HepG2 (cell line): ENCODE results near the gene NUDT8. TPM values are rescaled to one million over a fixed set of nuclear protein-coding genes. Genes with fewer than 3 reads are reported as not detected.

Source experiments
- ATAC-seq: fragments of 200-7000 bp; cut with Tn5 transposase; 3 replicates; pipeline ENCODE4 v1.9.1; 2020; ENCODE audit warnings: mild to moderate bottlenecking, moderate library complexity
- BruUV-seq: library from RNA; stranded (reverse); fragments of 400-500 nt; replicated peaks from 2 replicates; lab custom pipeline; 2021; lab: Mats Ljungman, UMichigan
- CTCF ChIA-PET: fragments of 300-600 bp; formaldehyde crosslinking; extraction: SDS; loops from one replicate; lab custom pipeline; 2021; ENCODE audit warnings: low total read pairs, inconsistent platforms, low intra/inter-chr PET ratio; lab: Yijun Ruan, JAX
- POLR2A ChIA-PET: fragments of 350-600 bp; sonication (Branson Sonifier 250); formaldehyde crosslinking; loops from one replicate; lab custom pipeline; 2020; ENCODE audit warnings: antibody characterized with exemption, inconsistent platforms; lab: Yijun Ruan, JAX
- DNase-seq: peaks from one replicate; pipeline ENCODE4 v3.0.0-alpha.2; 2015; ENCODE audit warnings: low spot score
- FAIRE-seq: peaks from 3 replicates; lab custom pipeline; 2011; peaks lifted over from hg19 to GRCh38; lab: Jason Lieb, UNC
- H2AFZ ChIP-seq: one replicate; pipeline ENCODE4 v1.6.1; 2011; ENCODE audit warnings: low read length, inconsistent platforms
- H3K27ac ChIP-seq: fragments of 300-600 bp; 3 replicates; pipeline ENCODE4 v1.8.0; 2011; ENCODE audit warnings: mixed run types, mild to moderate bottlenecking, mixed read lengths, low read length, inconsistent platforms; ENCODE audit not compliant: insufficient read depth; ENCODE audit errors: extremely low read length
- H3K27me3 ChIP-seq, 2 experiments: fragments of 200-600 bp in 1 of 2; 2 replicates in 1 of 2; 3 replicates in 1 of 2; pipeline versions ENCODE4 v1.6.0 to v1.8.0; 2011; ENCODE audit warnings: low read length in 2 of 2, mild to moderate bottlenecking in 2 of 2, moderate library complexity in 2 of 2, inconsistent platforms in 1 of 2; ENCODE audit not compliant: insufficient read depth in 2 of 2, control insufficient read depth in 1 of 2
- H3K36me3 ChIP-seq, 2 experiments: fragments of 200-600 bp in 1 of 2; replicated peaks in 1 of 2; 2 replicates in 1 of 2; 3 replicates in 1 of 2; pipeline versions ENCODE4 v1.5.1 to v1.8.0; 2011; ENCODE audit warnings: low read length in 2 of 2, inconsistent platforms in 1 of 2; ENCODE audit not compliant: insufficient read depth in 2 of 2, control insufficient read depth in 1 of 2
- H3K4me1 ChIP-seq: 2 replicates; pipeline ENCODE4 v1.5.1; 2012; ENCODE audit warnings: low read length, inconsistent platforms; ENCODE audit not compliant: insufficient read depth
- H3K4me2 ChIP-seq: 2 replicates; pipeline ENCODE4 v1.6.0; 2011; ENCODE audit warnings: low read depth, low read length, inconsistent platforms
- H3K4me3 ChIP-seq, 3 experiments: fragments of 200-600 bp in 1 of 3; sonication (generic), shearing (Covaris generic) in 1 of 3; replicated peaks in 1 of 3; 2 replicates each; pipeline ENCODE4 v1.5.1; 2011 to 2016; ENCODE audit warnings: low read length in 3 of 3, inconsistent platforms in 2 of 3, low read depth in 2 of 3, mild to moderate bottlenecking in 2 of 3, control low read depth in 1 of 3, mixed read lengths in 1 of 3; ENCODE audit not compliant: insufficient read depth in 1 of 3
- H3K79me2 ChIP-seq: one replicate; pipeline ENCODE4 v1.6.1; 2011; ENCODE audit warnings: low read length, inconsistent platforms; ENCODE audit not compliant: insufficient read depth
- H3K9ac ChIP-seq: 2 replicates; pipeline ENCODE4 v1.6.0; 2011; ENCODE audit warnings: mild to moderate bottlenecking, low read depth, low read length, inconsistent platforms; ENCODE audit not compliant: insufficient read depth
- H3K9me3 ChIP-seq: 2 replicates; pipeline ENCODE4 v1.5.1; 2012; ENCODE audit warnings: mild to moderate bottlenecking, low read length
- H4K20me1 ChIP-seq: 2 replicates; pipeline ENCODE4 v1.6.0; 2011; ENCODE audit warnings: inconsistent platforms, mild to moderate bottlenecking, low read length, moderate library complexity; ENCODE audit not compliant: insufficient read depth
- BHLHE40 ChIP-seq: IDR thresholded peaks from 2 replicates; pipeline ENCODE4 v1.6.1; 2011; ENCODE audit warnings: low read length, improper control_type of control experiment
- BORCS8-MEF2B ChIP-seq: sonication (generic); formaldehyde crosslinking; IDR thresholded peaks from 2 replicates; pipeline ENCODE4 v1.8.0; 2022; ENCODE audit warnings: mild to moderate bottlenecking, missing genetic modification reagents
- HDAC1 ChIP-seq: sonication (generic); formaldehyde crosslinking; IDR thresholded peaks from 2 replicates; pipeline ENCODE4 v1.5.1; 2020; ENCODE audit warnings: mild to moderate bottlenecking, missing genetic modification reagents
- MAF1 ChIP-seq: sonication (generic); formaldehyde crosslinking; IDR thresholded peaks from 2 replicates; pipeline ENCODE4 v1.5.0; 2020; ENCODE audit warnings: missing genetic modification reagents, borderline replicate concordance
- NFATC3 ChIP-seq: sonication (generic); formaldehyde crosslinking; IDR thresholded peaks from 2 replicates; pipeline ENCODE4 v1.5.1; 2020; ENCODE audit warnings: mild to moderate bottlenecking, missing genetic modification reagents
- SP5 ChIP-seq: IDR thresholded peaks from 2 replicates; pipeline ENCODE4 v1.6.1; 2016; ENCODE audit warnings: low read depth, borderline replicate concordance
- TOPORS ChIP-seq: sonication (generic); formaldehyde crosslinking; IDR thresholded peaks from 2 replicates; pipeline ENCODE4 v1.8.0; 2023; ENCODE audit warnings: mild to moderate bottlenecking, missing genetic modification reagents
- ZC3H4 ChIP-seq: sonication (generic); formaldehyde crosslinking; IDR thresholded peaks from 2 replicates; pipeline ENCODE4 v1.4.0; 2020; ENCODE audit warnings: missing genetic modification reagents, borderline replicate concordance
- ZNF383 ChIP-seq: sonication (generic); formaldehyde crosslinking; IDR thresholded peaks from 2 replicates; pipeline ENCODE4 v1.4.0; 2020; ENCODE audit warnings: missing genetic modification reagents, mild to moderate bottlenecking, borderline replicate concordance
- WGBS: methylation state at CpG from one replicate; pipeline ENCODE4 v1.1.6; 2017; ENCODE audit warnings: low lambda C conversion rate; 5-methylcytosine and 5-hydroxymethylcytosine counted together
- in situ Hi-C: cut with HindIII; loops from 2 replicates; pipeline ENCODE4 v1.10.0; 2017; ENCODE audit warnings: low pct_unique_long_range_greater_than_20kb; ENCODE audit not compliant: extremely low pct_ligation_motif_present
- intact Hi-C: fragments of 100-400 bp; cut with micrococcal nuclease; formaldehyde crosslinking; loops from one replicate; pipeline ENCODE4 v1.10.0; 2022; ENCODE audit not compliant: unreplicated experiment
- polyA plus RNA-seq, 8 experiments: library from polyadenylated mRNA; depleted of rRNA in 3 of 8; stranded (reverse) in 7 of 8; unstranded in 1 of 8; fragments of >200 nt; fragmentation: Illumina TruSeq in 4 of 8; extraction: Trizol in 4 of 8; gene quantifications; 2 replicates each; pipeline versions ENCODE4 v1.2.1 to v1.2.3, GENCODE V29; 2011 to 2016; ENCODE audit warnings: low read depth in 4 of 8, missing spikeins in 1 of 8, mixed read lengths in 1 of 8; ENCODE audit not compliant: insufficient read depth in 1 of 8
- total RNA-seq, 5 experiments: library from RNA; depleted of rRNA; stranded (reverse); fragments of >200 nt; fragmentation: Illumina TruSeq; extraction: Trizol; gene quantifications; 2 replicates each; pipeline ENCODE4 v1.2.3, GENCODE V29; 2016; ENCODE audit warnings: low read depth in 1 of 5
- TF ChIP-seq, protein P1 (sequence below): sonication (generic); formaldehyde crosslinking; IDR thresholded peaks from 2 replicates; pipeline ENCODE4 v1.4.0; 2020; ENCODE audit warnings: missing genetic modification reagents, mild to moderate bottlenecking, borderline replicate concordance
- TF ChIP-seq, protein P2 (sequence below): sonication (generic); formaldehyde crosslinking; IDR thresholded peaks from 2 replicates; pipeline ENCODE4 v1.4.0; 2020; ENCODE audit warnings: mild to moderate bottlenecking, missing genetic modification reagents
- TF ChIP-seq, protein P3 (sequence below): sonication (generic); formaldehyde crosslinking; conservative IDR thresholded peaks from 2 replicates; pipeline ENCODE4 v1.4.0; 2020; ENCODE audit warnings: mild to moderate bottlenecking, missing genetic modification reagents, moderate library complexity
- TF ChIP-seq, protein P4 (sequence below): IDR thresholded peaks from 2 replicates; pipeline ENCODE4 v1.6.1; 2012; ENCODE audit warnings: inconsistent platforms
- TF ChIP-seq, protein P5 (sequence below): IDR thresholded peaks from 2 replicates; pipeline ENCODE4 v1.6.1; 2016; ENCODE audit warnings: missing genetic modification reagents, missing compliant biosample characterization
- TF ChIP-seq, protein P6 (sequence below): sonication (generic); formaldehyde crosslinking; IDR thresholded peaks from 2 replicates; pipeline ENCODE4 v1.4.0; 2020; ENCODE audit warnings: missing genetic modification reagents

The NUDT8 gene
- total and polyA plus RNA-seq, 2 of the 13 experiments (the other 11 are each of a cell fraction or from before 2014, with no cell fraction given) = 6.7 to 25.8 TPM

DNA sequence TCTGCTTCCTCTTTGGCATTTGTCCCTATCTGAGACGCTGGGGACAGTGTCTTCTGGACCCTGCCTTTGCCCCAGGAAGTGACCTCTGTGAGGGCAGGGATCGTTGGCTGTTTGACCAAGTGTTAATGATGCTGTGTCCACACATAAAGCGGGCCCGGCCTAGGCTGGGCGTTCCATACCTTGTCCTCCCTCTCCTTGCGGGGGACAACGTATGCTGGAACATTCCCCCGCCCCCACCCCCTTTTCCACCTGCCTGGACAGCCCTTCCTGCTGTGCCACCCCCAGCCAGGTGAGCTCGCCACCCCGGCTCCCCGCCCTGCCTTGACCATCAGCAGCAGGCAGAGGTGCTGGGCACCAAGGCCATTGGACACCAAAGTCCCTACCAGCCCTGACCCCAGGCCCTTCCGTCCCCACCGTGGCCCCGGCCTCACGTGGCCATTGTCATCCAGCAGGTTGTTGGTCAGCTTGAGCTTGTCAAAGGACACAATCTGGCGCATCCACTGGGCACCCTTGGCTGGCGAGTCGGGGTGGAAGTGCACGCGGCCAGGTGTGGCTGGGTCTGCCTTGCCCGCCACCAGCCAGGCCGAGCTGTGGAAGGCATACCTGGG lies 4.1 kb upstream of the NUDT8 start:
- Histone ChIP-seq H3K4me3 (peak overlapping the region in 1 of 3 experiments; percentile 18; a peak in 1 of 6 replicates), H3K36me3 (no peaks in the 10 kb centered on the region), H4K20me1 (no peaks in the 10 kb centered on the region), H3K9ac (no peak overlapping the region), H3K27me3 (peaks cover 0 to 3% of the 10 kb centered on the region in 2 experiments; a peak in 3 of 5 replicates), H3K4me2 (0 out of 2 replicates have a peak overlapping the region, but pooled peaks have one; percentile 83), H3K27ac (no peak overlapping the region), H3K9me3 (no peaks in the 10 kb centered on the region), H3K79me2 (no peaks in the 10 kb centered on the region), H3K4me1 (peaks cover 56% of the 10 kb centered on the region), H2AFZ (no peak overlapping the region)
- CTCF ChIA-PET = interaction anchor here (1.5 kb wide), 1 partner anchor 25 kb away, joined by 4 read pairs; no protein-coding TSS in a partner anchor
- no peak for DNase-seq
- BruUV-seq = no TSS peak
- intact Hi-C loops (no loop called here), in situ Hi-C loops (no loop called here)
- ATAC-seq = no peak
- POLR2A ChIA-PET = interaction anchor here (2.4 kb wide), 1 partner anchor 17 kb away, joined by 17 read pairs; the partner anchor contains the start of gene ACY3
- 32% methylated on average over 17 of the region's 22 CpGs for WGBS
- FAIRE-seq = no peak
- TF ChIP-seq TOPORS (CRISPR knock-in tag) (0 out of 2 replicates have a peak, but pooled peaks have one; percentile 32), HDAC1 (CRISPR knock-in tag) (peak; percentile 68), SP5 (CRISPR knock-in tag) (0 out of 2 replicates have a peak, but pooled peaks have one; percentile 15), NFATC3 (CRISPR knock-in tag) (no peak), ZC3H4 (CRISPR knock-in tag) (no peak), BHLHE40 (peak; percentile 46; the same call in 1 of the 2 replicates), BORCS8-MEF2B (no peak), MAF1 (CRISPR knock-in tag) (no peak), ZNF383 (CRISPR knock-in tag) (no peak)
- TF ChIP-seq, protein P1, sequence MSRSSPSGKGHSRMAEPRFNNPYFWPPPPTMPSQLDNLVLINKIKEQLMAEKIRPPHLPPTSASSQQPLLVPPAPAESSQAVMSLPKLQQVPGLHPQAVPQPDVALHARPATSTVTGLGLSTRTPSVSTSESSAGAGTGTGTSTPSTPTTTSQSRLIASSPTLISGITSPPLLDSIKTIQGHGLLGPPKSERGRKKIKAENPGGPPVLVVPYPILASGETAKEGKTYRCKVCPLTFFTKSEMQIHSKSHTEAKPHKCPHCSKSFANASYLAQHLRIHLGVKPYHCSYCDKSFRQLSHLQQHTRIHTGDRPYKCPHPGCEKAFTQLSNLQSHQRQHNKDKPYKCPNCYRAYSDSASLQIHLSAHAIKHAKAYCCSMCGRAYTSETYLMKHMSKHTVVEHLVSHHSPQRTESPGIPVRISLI = no peak
- TF ChIP-seq, protein P2, sequence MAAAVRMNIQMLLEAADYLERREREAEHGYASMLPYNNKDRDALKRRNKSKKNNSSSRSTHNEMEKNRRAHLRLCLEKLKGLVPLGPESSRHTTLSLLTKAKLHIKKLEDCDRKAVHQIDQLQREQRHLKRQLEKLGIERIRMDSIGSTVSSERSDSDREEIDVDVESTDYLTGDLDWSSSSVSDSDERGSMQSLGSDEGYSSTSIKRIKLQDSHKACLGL (CRISPR knock-in tag) = 0 out of 2 replicates have a peak, but pooled peaks have one; percentile 17
- TF ChIP-seq, protein P3, sequence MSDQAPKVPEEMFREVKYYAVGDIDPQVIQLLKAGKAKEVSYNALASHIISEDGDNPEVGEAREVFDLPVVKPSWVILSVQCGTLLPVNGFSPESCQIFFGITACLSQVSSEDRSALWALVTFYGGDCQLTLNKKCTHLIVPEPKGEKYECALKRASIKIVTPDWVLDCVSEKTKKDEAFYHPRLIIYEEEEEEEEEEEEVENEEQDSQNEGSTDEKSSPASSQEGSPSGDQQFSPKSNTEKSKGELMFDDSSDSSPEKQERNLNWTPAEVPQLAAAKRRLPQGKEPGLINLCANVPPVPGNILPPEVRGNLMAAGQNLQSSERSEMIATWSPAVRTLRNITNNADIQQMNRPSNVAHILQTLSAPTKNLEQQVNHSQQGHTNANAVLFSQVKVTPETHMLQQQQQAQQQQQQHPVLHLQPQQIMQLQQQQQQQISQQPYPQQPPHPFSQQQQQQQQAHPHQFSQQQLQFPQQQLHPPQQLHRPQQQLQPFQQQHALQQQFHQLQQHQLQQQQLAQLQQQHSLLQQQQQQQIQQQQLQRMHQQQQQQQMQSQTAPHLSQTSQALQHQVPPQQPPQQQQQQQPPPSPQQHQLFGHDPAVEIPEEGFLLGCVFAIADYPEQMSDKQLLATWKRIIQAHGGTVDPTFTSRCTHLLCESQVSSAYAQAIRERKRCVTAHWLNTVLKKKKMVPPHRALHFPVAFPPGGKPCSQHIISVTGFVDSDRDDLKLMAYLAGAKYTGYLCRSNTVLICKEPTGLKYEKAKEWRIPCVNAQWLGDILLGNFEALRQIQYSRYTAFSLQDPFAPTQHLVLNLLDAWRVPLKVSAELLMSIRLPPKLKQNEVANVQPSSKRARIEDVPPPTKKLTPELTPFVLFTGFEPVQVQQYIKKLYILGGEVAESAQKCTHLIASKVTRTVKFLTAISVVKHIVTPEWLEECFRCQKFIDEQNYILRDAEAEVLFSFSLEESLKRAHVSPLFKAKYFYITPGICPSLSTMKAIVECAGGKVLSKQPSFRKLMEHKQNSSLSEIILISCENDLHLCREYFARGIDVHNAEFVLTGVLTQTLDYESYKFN (CRISPR knock-in tag) = no peak; the same call in 1 of the 2 replicates
- TF ChIP-seq, protein P4, sequence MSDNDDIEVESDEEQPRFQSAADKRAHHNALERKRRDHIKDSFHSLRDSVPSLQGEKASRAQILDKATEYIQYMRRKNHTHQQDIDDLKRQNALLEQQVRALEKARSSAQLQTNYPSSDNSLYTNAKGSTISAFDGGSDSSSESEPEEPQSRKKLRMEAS = peak; percentile 16; the same call in 1 of the 2 replicates
- TF ChIP-seq, protein P5, sequence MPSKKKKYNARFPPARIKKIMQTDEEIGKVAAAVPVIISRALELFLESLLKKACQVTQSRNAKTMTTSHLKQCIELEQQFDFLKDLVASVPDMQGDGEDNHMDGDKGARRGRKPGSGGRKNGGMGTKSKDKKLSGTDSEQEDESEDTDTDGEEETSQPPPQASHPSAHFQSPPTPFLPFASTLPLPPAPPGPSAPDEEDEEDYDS (CRISPR knock-in tag) = no peak
- TF ChIP-seq, protein P6, sequence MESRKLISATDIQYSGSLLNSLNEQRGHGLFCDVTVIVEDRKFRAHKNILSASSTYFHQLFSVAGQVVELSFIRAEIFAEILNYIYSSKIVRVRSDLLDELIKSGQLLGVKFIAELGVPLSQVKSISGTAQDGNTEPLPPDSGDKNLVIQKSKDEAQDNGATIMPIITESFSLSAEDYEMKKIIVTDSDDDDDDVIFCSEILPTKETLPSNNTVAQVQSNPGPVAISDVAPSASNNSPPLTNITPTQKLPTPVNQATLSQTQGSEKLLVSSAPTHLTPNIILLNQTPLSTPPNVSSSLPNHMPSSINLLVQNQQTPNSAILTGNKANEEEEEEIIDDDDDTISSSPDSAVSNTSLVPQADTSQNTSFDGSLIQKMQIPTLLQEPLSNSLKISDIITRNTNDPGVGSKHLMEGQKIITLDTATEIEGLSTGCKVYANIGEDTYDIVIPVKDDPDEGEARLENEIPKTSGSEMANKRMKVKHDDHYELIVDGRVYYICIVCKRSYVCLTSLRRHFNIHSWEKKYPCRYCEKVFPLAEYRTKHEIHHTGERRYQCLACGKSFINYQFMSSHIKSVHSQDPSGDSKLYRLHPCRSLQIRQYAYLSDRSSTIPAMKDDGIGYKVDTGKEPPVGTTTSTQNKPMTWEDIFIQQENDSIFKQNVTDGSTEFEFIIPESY (CRISPR knock-in tag) = peak; percentile 81
